HG03196 (cell line): ENCODE results near the gene PGM1.

Experiments used
- ATAC-seq: cut with Tn5 transposase; IDR thresholded peaks from one replicate; pipeline ENCODE4 v1.9.1; 2021; ENCODE audit not compliant: unreplicated experiment

The PGM1 gene

GRCh38 chr1:63693944-63694571 is 100.8 kb downstream of the PGM1 start:
- ATAC-seq: no peak

GRCh38 chr1:63698001-63698838 is 105.0 kb downstream of the PGM1 start:
- ATAC-seq: no peak

- no peak for ATAC-seq
Measured at GRCh38 chr1:63701187-63701586, 108.0 kb downstream of the PGM1 start.

- no peak for ATAC-seq
Measured at GRCh38 chr1:63703701-63704107, 110.5 kb downstream of the PGM1 start.

- ATAC-seq: no peak
Measured at GRCh38 chr1:63704443-63704842, 111.2 kb downstream of the PGM1 start.

GRCh38 chr1:63705078-63705477 is 111.9 kb downstream of the PGM1 start:
- peak; percentile 73 for ATAC-seq

GRCh38 chr1:63709267-63709828 is 116.1 kb downstream of the PGM1 start:
- ATAC-seq: no peak
